SJCRH30 (cell line): Measurements from ENCODE around the gene IL6ST. TPM values are rescaled to one million over a fixed set of nuclear protein-coding genes. Genes with fewer than 3 reads are reported as not detected.
"Not testable (repeated sequence)": the region's sequence is repeated elsewhere in the genome, so short reads cannot be mapped to it uniquely, and the experiment has no call there.

Experiments
- DNase-seq, 2 experiments: peaks; one replicate each; pipeline ENCODE4 v3.0.0-alpha.2; 2015 to 2020
- H3K27ac ChIP-seq: fragments of 250-450 bp; sonication (Bioruptor Pico); 2 replicates; pipeline ENCODE4 v1.5.1; 2020; ENCODE audit warnings: mild to moderate bottlenecking, moderate library complexity
- H3K27me3 ChIP-seq: fragments of 250-450 bp; sonication (Bioruptor Pico); 2 replicates; pipeline ENCODE4 v1.5.1; 2020; ENCODE audit warnings: mild to moderate bottlenecking, moderate library complexity
- H3K36me3 ChIP-seq: fragments of 250-450 bp; sonication (Bioruptor Pico); 2 replicates; pipeline ENCODE4 v1.5.1; 2020; ENCODE audit warnings: mild to moderate bottlenecking, moderate library complexity
- H3K4me1 ChIP-seq: fragments of 250-450 bp; sonication (Bioruptor Pico); 2 replicates; pipeline ENCODE4 v1.5.1; 2020; ENCODE audit warnings: mild to moderate bottlenecking, moderate library complexity
- H3K4me3 ChIP-seq: fragments of 250-450 bp; sonication (Bioruptor Pico); 2 replicates; pipeline ENCODE4 v1.5.1; 2020; ENCODE audit warnings: mild to moderate bottlenecking, moderate library complexity
- H3K9me3 ChIP-seq: fragments of 250-450 bp; sonication (Bioruptor Pico); replicated peaks from 2 replicates; pipeline ENCODE4 v1.5.1; 2020; ENCODE audit warnings: mild to moderate bottlenecking, moderate library complexity
- total RNA-seq: library from RNA; depleted of rRNA; stranded (reverse); fragments of >200 nt; shearing (Covaris generic); gene quantifications from 2 replicates; pipeline ENCODE4 v1.2.3, GENCODE V29; 2014

The IL6ST gene
- total RNA-seq, 1 experiment from 2014 or later, result 52.5 TPM

DNA sequence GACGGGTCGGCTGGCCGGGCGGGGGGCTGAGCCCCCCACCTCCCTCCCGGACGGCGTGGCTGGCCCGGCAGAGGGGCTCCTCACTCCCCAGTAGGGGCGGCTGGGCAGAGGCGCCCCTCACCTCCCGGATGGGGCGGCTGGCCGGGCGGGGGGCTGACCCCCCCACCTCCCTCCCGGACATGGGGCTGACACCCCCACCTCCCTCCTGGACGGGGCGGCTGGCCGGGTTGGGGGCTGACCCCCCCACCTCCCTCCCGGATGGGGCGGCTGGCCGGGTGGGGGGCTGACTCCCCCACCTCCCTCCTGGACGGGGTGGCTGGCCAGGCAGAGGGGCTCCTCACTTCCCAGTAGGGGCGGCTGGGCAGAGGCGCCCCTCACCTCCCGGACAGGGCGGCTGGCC, 19.9 kb upstream of the IL6ST start:
- DNase-seq, H3K36me3 ChIP-seq: not testable (repeated sequence)

DNA sequence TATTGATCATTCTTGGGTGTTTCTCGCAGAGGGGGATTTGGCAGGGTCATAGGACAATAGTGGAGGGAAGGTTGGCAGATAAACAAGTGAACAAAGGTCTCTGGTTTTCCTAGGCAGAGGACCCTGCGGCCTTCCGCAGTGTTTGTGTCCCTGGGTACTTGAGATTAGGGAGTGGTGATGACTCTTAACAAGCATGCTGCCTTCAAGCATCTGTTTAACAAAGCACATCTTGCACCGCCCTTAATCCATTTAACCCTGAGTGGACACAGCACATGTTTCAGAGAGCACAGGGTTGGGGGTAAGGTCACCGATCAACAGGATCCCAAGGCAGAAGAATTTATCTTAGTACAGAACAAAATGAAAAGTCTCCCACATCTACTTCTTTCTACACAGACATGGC, 19.2 kb upstream of the IL6ST start:
- H3K4me1 ChIP-seq, H3K27ac ChIP-seq, H3K27me3 ChIP-seq, H3K9me3 ChIP-seq, H3K4me3 ChIP-seq, H3K36me3 ChIP-seq, DNase-seq: not testable (repeated sequence)

More for the DNA sequence above, 19.9 kb upstream of the IL6ST start:
- H3K27ac ChIP-seq, H3K9me3 ChIP-seq, H3K4me1 ChIP-seq, H3K4me3 ChIP-seq, H3K27me3 ChIP-seq: not testable (repeated sequence)

DNA sequence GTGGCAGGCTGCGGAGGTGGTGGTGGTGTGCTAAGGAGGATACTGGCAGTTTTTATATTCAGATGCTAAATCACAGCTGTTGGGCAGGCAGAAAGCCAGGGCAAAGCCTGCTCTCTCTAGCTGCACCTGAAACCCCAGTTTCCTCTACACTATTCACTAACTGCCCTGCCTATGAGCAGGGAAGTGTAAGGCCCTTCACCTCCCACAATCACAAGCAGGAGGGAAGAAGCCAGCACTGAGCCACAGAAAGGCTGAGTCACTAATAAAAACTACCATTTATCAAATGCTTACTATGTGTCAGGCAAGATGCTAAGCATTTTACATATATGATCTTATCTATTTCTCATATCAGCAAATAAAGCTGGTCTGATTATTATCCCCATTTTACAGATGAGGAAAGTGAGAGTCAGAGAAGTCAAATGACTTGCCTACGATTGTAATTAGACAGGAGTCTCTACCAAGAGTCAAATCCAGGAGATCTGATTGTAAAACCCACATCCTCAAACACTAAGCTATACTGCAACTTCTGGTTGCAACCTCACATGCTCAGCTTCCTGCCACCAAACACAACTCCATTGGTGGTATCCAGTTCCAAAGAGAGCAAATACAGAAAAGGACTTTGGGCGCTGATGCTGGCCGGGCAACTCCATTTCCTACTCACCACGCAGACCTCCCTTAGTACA, 17.7 kb upstream of the IL6ST start:
- H3K4me1 ChIP-seq, result no peaks in the 10 kb centered on the region
- H3K27me3 ChIP-seq, result no peaks in the 10 kb centered on the region
- H3K36me3 ChIP-seq, result no peaks in the 10 kb centered on the region
- DNase-seq, result no peak
- no peaks in the 10 kb centered on the region for H3K9me3 ChIP-seq
- H3K27ac ChIP-seq, result no peak overlapping the region
- H3K4me3 ChIP-seq, result no peak overlapping the region

DNA sequence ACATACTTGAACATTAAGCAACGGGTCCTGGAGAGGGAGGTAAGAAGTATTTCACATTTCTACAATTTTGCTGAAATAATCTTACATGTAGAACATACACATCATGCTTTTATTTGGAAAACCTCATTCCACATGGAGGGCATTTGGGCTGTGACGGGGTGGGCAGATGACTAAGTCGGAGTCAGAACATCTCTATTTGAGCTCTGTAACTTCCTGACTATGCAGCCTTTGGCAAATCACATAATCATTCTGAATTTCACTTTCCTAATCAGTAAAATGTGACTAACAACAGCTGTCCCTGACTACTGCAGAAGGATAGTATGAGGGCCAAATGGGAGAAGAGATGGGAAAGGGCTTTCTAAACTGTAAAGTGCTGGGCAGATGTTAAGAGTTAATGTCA, 17.1 kb upstream of the IL6ST start:
- Histone ChIP-seq H3K4me3 (no peak overlapping the region), H3K4me1 (no peaks in the 10 kb centered on the region), H3K27ac (no peak overlapping the region), H3K9me3 (no peaks in the 10 kb centered on the region), H3K36me3 (no peaks in the 10 kb centered on the region), H3K27me3 (no peaks in the 10 kb centered on the region)
- no peak for DNase-seq

DNA sequence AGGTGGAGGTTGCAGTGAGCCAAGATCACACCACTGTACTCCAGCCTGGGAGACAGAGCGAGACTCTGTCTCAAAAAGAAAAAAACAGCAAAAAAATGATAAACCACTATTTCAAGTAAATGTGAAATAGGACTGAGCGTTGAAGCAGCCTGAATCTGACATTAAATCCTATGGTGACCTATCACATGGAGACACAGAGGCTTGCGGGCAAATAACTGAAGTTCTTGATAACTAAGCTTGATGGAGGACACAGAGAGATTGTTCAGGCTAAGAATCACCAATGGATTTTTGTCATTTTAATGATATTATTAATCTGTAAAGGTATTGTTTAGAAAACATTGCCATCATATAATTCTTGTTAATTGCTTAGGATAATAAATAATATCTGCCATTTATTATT, 15.7 kb upstream of the IL6ST start:
- H3K27ac ChIP-seq, result no peak overlapping the region
- no peaks in the 10 kb centered on the region for H3K27me3 ChIP-seq
- no peak for DNase-seq
- H3K4me1 ChIP-seq, result no peaks in the 10 kb centered on the region
- no peaks in the 10 kb centered on the region for H3K36me3 ChIP-seq
- no peaks in the 10 kb centered on the region for H3K9me3 ChIP-seq
- H3K4me3 ChIP-seq, result no peak overlapping the region

DNA sequence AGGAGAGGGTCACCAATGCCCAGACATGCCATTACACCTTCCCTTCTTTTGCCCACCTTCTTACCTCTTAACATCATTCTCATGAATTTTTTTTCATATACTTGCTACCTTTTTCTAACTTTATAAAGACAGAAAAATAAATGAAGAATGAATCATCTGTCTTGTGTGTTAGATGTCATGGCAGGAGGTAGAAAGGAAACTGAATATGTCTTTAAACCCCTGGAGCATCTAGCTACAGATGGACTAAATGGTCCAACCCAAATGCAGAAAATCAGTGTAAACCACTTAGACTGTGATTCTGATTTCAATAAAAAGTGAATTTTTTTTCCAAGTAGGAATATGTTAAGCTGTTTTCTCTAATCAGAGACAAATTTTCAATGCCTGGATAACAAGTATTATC, 11.8 kb upstream of the IL6ST start:
- Histone ChIP-seq H3K27me3 (no peaks in the 10 kb centered on the region), H3K4me1 (no peaks in the 10 kb centered on the region), H3K36me3 (no peaks in the 10 kb centered on the region), H3K4me3 (no peak overlapping the region), H3K27ac (no peak overlapping the region), H3K9me3 (no peaks in the 10 kb centered on the region)
- DNase-seq, result no peak

DNA sequence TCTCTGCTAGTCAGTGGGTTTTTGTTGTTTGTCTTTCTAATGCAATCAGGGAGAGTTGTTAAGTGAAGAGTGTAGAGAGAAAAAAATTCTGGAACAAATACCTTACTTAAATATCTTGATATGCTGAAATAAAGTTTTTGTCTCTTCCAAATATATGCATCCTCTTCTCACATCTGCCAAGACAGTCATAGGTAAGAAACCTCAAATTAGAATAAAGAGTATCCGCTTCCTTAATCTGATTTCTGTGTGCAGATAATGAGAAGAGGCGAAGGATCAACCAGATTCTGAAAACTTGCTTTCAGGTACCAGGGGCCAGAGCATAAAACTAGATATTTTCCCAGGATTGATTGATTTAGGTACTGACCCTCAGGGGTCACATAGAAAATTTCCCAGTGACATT, 11.3 kb upstream of the IL6ST start:
- no peaks in the 10 kb centered on the region for H3K4me1 ChIP-seq
- DNase-seq, result no peak
- H3K9me3 ChIP-seq, result no peaks in the 10 kb centered on the region
- H3K27me3 ChIP-seq, result no peaks in the 10 kb centered on the region
- no peaks in the 10 kb centered on the region for H3K36me3 ChIP-seq
- H3K4me3 ChIP-seq, result no peak overlapping the region
- no peak overlapping the region for H3K27ac ChIP-seq

DNA sequence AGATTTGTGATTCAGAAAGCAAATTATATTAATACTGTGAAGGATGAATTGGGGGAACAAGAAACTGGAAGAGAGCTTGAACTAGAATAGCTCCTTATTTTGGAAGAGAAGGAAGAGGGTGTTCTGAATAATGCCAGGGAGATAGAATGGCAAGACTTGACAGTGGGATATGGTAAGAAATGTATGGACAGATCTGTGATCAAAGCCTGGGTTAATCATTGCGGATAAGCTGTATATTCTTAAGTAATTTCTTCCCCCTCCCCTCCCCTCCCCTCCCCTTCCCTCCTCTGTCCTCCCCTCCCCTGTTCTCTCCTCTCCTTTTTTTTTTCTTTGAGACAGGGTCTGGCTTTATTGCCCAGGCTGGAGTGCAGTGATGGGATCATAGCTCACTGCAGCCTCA, 10.1 kb upstream of the IL6ST start:
- Histone ChIP-seq H3K36me3 (no peaks in the 10 kb centered on the region), H3K9me3 (no peaks in the 10 kb centered on the region), H3K4me3 (no peak overlapping the region), H3K27ac (no peak overlapping the region), H3K27me3 (no peaks in the 10 kb centered on the region), H3K4me1 (no peaks in the 10 kb centered on the region)
- no peak for DNase-seq

DNA sequence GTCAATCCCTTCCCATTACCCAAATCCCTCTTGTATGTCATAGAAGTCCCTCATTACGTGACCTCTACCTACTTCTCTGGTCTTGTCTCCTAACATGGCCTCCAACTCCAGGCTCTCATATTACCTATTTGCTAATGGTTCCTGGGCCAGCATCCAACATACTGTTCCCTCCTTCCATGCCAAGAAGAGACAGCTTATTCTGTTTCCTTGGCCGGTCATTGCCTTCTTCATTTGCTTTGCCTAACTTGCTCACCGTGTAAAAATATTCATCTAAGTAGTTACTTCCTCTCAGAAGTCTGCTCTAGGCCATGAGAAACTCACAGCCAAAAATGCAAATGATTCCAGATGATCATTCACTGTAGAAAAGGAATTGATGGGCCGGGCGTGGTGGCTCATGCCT, 8.9 kb upstream of the IL6ST start:
- no peak overlapping the region for H3K27ac ChIP-seq
- no peaks in the 10 kb centered on the region for H3K27me3 ChIP-seq
- no peak for DNase-seq

DNA sequence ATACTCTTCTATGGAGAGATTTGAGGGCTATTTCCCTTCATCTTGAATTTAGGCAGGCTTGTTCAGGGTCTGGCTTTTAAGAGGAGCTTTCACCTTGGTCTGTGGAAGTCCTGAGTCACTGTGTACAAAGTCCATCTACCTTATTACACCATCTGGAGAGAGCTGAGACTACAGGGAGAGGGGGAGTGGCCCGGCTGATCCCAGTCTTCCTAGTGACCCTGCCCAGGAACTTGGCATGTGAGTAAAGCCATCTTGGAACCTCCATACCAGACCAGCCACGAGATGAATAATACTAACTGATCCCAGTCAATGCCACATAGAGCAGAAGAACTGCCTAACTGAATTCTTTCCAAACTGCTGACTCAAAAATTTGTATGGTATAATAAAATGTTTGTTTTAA, 8.4 kb upstream of the IL6ST start:
- H3K4me1 ChIP-seq, result no peaks in the 10 kb centered on the region
- no peaks in the 10 kb centered on the region for H3K9me3 ChIP-seq
- H3K27me3 ChIP-seq, result no peaks in the 10 kb centered on the region
- H3K36me3 ChIP-seq, result no peaks in the 10 kb centered on the region
- DNase-seq, result no peak
- no peak overlapping the region for H3K27ac ChIP-seq
- H3K4me3 ChIP-seq, result no peak overlapping the region

More for the DNA sequence above, 8.9 kb upstream of the IL6ST start:
- H3K36me3 ChIP-seq, result no peaks in the 10 kb centered on the region
- H3K4me3 ChIP-seq, result no peak overlapping the region
- H3K4me1 ChIP-seq, result no peaks in the 10 kb centered on the region
- H3K9me3 ChIP-seq, result no peaks in the 10 kb centered on the region

DNA sequence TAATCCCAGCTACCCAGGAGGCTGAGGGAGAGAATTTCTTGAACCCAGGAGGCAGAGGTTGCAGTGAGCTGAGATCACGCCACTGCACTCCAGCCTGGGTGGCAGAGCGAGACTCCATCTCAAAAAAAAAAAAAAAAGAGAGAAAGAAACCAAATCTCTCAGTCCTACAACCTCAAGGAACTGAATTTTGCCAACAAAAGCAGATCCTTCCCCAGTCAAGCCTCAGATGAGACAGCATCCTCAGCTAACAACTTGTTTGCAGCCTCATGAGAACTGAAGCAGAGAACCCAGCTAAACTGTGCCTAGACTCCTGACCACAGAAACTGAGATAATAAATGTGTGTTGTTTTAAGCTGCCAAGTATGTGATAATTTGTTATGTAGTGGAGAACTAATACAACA, 7.5 kb upstream of the IL6ST start:
- no peak for DNase-seq
- H3K36me3 ChIP-seq, result no peaks in the 10 kb centered on the region
- H3K9me3 ChIP-seq, result no peaks in the 10 kb centered on the region
- no peaks in the 10 kb centered on the region for H3K4me1 ChIP-seq
- no peaks in the 10 kb centered on the region for H3K27me3 ChIP-seq
- no peak overlapping the region for H3K4me3 ChIP-seq
- no peak overlapping the region for H3K27ac ChIP-seq

DNA sequence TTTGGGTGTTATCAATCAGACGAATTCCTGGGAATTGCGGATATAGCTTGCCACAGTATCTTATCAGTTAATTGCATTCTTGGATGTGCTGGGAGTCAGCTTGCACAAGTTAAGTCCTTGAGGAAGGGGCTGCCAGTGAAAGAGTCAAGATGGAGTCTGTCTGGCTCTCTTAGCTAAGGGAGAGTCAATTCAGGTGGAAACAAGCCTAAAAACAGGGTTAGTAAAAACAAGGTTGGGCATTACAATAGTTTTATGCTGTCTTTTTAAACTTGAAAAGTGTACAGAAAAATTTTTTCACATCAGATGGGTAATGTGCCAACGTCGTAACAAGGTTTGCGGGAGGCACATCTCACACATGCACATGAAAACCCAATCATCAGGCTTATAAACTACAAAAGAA, 5.5 kb upstream of the IL6ST start:
- DNase-seq, H3K4me1 ChIP-seq, H3K9me3 ChIP-seq, H3K27ac ChIP-seq, H3K4me3 ChIP-seq, H3K27me3 ChIP-seq, H3K36me3 ChIP-seq: not testable (repeated sequence)

DNA sequence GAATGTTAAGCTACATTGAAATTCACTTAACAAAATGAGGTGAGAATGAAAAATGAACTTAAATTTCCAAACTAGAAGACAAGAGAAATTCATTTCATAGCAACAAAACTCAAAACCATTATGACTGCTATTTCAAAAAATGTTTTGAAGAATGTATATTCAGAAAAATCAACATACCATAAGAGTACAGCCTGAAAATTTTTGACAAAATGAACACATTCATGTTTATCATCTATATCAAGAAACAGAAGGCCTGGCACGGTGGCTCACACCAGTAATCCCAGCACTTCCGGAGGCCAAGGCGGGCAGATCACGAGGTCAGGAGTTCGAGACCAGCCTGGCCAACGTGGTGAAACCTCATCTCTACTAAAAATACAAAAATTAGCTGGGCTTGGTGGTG, 4.2 kb upstream of the IL6ST start:
- no peaks in the 10 kb centered on the region for H3K27me3 ChIP-seq
- no peak overlapping the region for H3K27ac ChIP-seq
- no peaks in the 10 kb centered on the region for H3K9me3 ChIP-seq
- no peaks in the 10 kb centered on the region for H3K36me3 ChIP-seq
- H3K4me3 ChIP-seq, result no peak overlapping the region
- no peak for DNase-seq
- H3K4me1 ChIP-seq, result no peaks in the 10 kb centered on the region

DNA sequence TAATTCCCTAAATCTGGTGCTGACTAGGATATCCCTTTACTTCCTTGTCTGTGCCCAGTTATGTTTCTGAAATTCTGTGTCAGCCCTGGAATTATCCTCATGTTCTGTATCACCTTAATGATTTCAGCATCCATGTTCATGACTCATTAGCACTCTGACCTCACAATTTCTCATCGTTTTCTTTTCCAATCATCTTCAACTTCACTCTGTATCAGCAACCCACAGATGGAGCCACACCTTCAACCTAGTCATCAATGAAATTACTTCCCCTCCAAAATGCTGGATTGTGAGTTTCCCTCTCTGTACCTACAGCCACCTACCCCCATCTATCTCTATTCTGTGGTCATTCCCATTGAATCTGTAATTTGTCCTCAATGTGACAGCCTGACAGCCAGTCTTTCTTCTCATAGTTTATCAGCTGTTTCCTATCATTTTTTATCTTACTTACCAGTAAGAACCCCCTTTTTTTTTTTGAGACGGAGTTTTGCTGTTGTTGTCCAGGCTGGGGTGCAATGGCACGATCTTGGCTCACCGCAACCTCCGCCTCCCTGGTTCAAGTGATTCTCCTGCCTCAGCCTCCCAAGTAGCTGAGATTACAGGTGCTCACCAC, 3.1 kb upstream of the IL6ST start:
- Histone ChIP-seq H3K9me3 (no peaks in the 10 kb centered on the region), H3K27me3 (no peaks in the 10 kb centered on the region), H3K27ac (no peak overlapping the region), H3K4me1 (no peaks in the 10 kb centered on the region), H3K4me3 (no peak overlapping the region), H3K36me3 (no peaks in the 10 kb centered on the region)
- DNase-seq, result no peak

DNA sequence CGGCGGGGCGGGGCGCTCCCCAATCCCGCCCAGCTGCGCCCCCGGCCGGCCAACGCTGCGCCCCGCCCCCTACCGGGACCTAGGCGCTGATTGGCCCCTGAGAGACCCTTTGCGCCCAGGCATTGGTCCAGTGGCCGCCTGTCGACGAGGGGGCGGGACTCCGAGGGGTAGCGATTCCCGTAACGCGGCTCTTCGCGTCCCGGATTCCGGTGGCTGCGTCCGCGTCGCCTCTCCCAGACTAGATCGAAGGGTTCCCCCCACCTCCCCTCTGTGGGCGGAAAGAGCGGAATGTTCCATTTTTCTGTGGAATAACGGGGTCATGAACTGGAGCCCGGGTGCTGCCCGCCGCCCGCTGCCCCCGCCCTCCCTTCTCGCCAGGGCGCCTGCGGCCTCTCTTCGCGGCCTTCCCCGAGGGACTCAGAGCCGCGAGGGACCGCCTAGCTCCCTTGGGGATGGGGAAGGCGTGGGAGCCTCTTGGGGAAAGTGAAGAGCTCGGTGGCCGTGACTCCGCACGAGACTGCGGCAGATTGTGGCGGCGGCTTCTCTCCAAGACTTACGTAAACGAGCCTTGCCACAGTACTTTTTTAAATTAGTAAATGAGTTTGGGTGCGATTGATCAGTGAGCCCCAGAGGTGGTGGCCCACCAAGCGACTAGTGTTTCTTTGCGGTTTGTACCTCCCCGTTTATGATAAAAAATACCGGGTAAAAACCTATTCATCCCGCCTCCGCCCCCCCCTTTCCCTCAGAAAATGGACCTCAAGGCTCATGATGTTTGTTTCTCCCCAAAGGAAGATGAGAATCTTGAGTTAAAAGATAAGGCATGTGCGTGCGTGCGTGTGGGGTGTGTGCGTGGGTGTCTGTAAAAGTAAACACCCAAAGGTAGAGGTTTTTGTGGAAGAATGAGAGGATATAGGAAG, 493 bp upstream of the IL6ST start:
- peak; percentile 97 for DNase-seq
- Histone ChIP-seq H3K27me3 (no peaks in the 10 kb centered on the region), H3K9me3 (no peaks in the 10 kb centered on the region), H3K36me3 (no peaks in the 10 kb centered on the region), H3K4me1 (no peaks in the 10 kb centered on the region), H3K27ac (peak overlapping the region; percentile 80), H3K4me3 (peak overlapping the region; percentile 83)
